ENCODE data around the gene FREY1.

DNA sequence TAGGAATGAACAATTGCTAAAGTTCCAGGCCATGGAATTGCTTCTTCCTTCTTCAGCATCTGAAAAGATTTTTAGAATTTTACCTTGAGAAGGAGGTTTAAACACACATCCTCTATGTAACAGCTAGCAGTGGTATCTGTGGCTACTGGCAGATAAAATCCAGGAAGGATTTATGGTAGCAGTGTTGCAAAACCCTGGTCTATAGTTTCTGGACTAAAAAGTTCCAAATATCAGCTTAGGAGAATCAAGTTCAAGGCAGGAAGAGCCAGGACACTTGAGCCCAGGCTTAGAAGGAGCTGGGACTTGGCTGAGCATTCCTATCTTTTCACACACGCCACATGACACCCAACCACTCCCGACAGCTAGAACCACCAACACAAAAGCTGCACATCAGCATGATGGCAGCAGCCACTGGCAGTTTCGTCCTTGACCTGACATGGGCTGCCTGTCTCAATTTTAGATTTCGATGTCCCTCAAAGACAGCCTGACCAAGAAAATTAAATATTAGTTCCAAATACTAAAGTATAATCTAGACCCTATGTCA lies 29.5 kb upstream of the FREY1 start:
- no peak for TF ChIP-seq POLR2AphosphoS5 (IDR thresholded peaks at IDR 0.05)
- TF ChIP-seq, protein P1, sequence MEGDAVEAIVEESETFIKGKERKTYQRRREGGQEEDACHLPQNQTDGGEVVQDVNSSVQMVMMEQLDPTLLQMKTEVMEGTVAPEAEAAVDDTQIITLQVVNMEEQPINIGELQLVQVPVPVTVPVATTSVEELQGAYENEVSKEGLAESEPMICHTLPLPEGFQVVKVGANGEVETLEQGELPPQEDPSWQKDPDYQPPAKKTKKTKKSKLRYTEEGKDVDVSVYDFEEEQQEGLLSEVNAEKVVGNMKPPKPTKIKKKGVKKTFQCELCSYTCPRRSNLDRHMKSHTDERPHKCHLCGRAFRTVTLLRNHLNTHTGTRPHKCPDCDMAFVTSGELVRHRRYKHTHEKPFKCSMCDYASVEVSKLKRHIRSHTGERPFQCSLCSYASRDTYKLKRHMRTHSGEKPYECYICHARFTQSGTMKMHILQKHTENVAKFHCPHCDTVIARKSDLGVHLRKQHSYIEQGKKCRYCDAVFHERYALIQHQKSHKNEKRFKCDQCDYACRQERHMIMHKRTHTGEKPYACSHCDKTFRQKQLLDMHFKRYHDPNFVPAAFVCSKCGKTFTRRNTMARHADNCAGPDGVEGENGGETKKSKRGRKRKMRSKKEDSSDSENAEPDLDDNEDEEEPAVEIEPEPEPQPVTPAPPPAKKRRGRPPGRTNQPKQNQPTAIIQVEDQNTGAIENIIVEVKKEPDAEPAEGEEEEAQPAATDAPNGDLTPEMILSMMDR (IDR thresholded peaks at IDR 0.05): no peak
- TF ChIP-seq POLR2A (IDR thresholded peaks at IDR 0.05): no peak
- TF ChIP-seq EP300 (IDR thresholded peaks at IDR 0.05): no peak

Data from stomach (tissue), 4 donors.